T1000 (cell line): Measurements from ENCODE around the gene KRTAP23-1.

ENCODE experiments used
- DNase-seq: peaks from one replicate; lab custom pipeline; 2025; ENCODE audit warnings: mixed read lengths; lab: John Stamatoyannopoulos, UW

Gene KRTAP23-1

GRCh38 chr21:30348506-30348905 is at the start of gene KRTAP23-1:
KRTAP23-1 (minus strand) TSS chr21:30348606; CDS start chr21:30348606, 0 bp downstream.
- DNase-seq: no peak

GRCh38 chr21:30395731-30396130 is 47.3 kb upstream of the KRTAP23-1 start, which contains the start of gene KRTAP13-1:
KRTAP13-1 (plus strand) TSS chr21:30396031; CDS start chr21:30396087, 56 bp downstream.
- DNase-seq: no peak

GRCh38 chr21:30391492-30392025 is 43.2 kb upstream of the KRTAP23-1 start:
- DNase-seq: no peak

- no peak for DNase-seq
Measured at GRCh38 chr21:30382201-30382600, 33.8 kb upstream of the KRTAP23-1 start.

GRCh38 chr21:30372139-30372770 is 23.8 kb upstream of the KRTAP23-1 start, which contains the start of gene KRTAP13-2:
KRTAP13-2 (minus strand) TSS chr21:30372271; CDS start chr21:30372213, 58 bp downstream.
- no peak for DNase-seq

- DNase-seq: no peak
Measured at GRCh38 chr21:30355906-30356305, 7.5 kb upstream of the KRTAP23-1 start.

GRCh38 chr21:30354308-30355005 is 6.1 kb upstream of the KRTAP23-1 start:
- DNase-seq: no peak

- DNase-seq: no peak
Measured at GRCh38 chr21:30351534-30351933, 3.1 kb upstream of the KRTAP23-1 start.

- no peak for DNase-seq
Measured at GRCh38 chr21:30349572-30349971, 1.2 kb upstream of the KRTAP23-1 start.

GRCh38 chr21:30345014-30345413 is 3.4 kb downstream of the KRTAP23-1 start:
- no peak for DNase-seq

- no peak for DNase-seq
Measured at GRCh38 chr21:30340714-30341573, 7.5 kb downstream of the KRTAP23-1 start.

GRCh38 chr21:30338717-30339116 is 9.7 kb downstream of the KRTAP23-1 start:
- no peak for DNase-seq

GRCh38 chr21:30337772-30338171 is 10.6 kb downstream of the KRTAP23-1 start:
- no peak for DNase-seq

GRCh38 chr21:30337276-30337744 is 11.1 kb downstream of the KRTAP23-1 start, which contains the start of gene KRTAP27-1:
KRTAP27-1 (minus strand) TSS chr21:30337694; CDS start chr21:30337668, 26 bp downstream.
- no peak for DNase-seq

GRCh38 chr21:30336596-30336995 is 11.8 kb downstream of the KRTAP23-1 start:
- DNase-seq: no peak

GRCh38 chr21:30333736-30334135 is 14.7 kb downstream of the KRTAP23-1 start:
- no peak for DNase-seq

- no peak for DNase-seq
Measured at GRCh38 chr21:30332681-30333080, 15.7 kb downstream of the KRTAP23-1 start.

GRCh38 chr21:30329203-30329875 is 19.1 kb downstream of the KRTAP23-1 start:
- peak; percentile 54 for DNase-seq

- no peak for DNase-seq
Measured at GRCh38 chr21:30326390-30326789, 22.0 kb downstream of the KRTAP23-1 start.

GRCh38 chr21:30320215-30320614 is 28.2 kb downstream of the KRTAP23-1 start, which contains the start of gene KRTAP26-1:
KRTAP26-1 (minus strand) TSS chr21:30320315; CDS start chr21:30320035, 280 bp downstream.
- DNase-seq: no peak

GRCh38 chr21:30315701-30316100 is 32.7 kb downstream of the KRTAP23-1 start:
- DNase-seq: no peak
